H9 (cell line): ENCODE measurements around the gene MCL1. TPM values are rescaled to one million over a fixed set of nuclear protein-coding genes. Genes with fewer than 3 reads are reported as not detected.

ENCODE experiments used
- DNase-seq: peaks from one replicate; pipeline ENCODE4 v3.0.0-alpha.2; 2017
- H2AFZ ChIP-seq: one replicate; pipeline ENCODE4 v1.6.1; 2013; ENCODE audit warnings: mild to moderate bottlenecking, low read length, control low read depth, moderate library complexity
- H2AK5ac ChIP-seq: 2 replicates; pipeline ENCODE4 v1.6.1; 2013; ENCODE audit warnings: low read length, control low read depth, mixed read lengths; ENCODE audit not compliant: insufficient read length
- H2BK120ac ChIP-seq: one replicate; pipeline ENCODE4 v1.6.1; 2013; ENCODE audit warnings: low read depth, mild to moderate bottlenecking, low read length, control low read depth, inconsistent platforms; ENCODE audit not compliant: poor library complexity, severe bottlenecking
- H2BK12ac ChIP-seq: 2 replicates; pipeline ENCODE4 v1.6.1; 2013; ENCODE audit warnings: low read length, control low read depth, mixed read lengths, low read depth; ENCODE audit not compliant: insufficient read length
- H2BK15ac ChIP-seq: 2 replicates; pipeline ENCODE4 v1.6.1; 2013; ENCODE audit warnings: low read depth, low read length, control low read depth
- H2BK20ac ChIP-seq: one replicate; pipeline ENCODE4 v1.6.1; 2013; ENCODE audit warnings: low read depth, mild to moderate bottlenecking, low read length, control low read depth, inconsistent platforms; ENCODE audit not compliant: poor library complexity, severe bottlenecking
- H2BK5ac ChIP-seq: 2 replicates; pipeline ENCODE4 v1.6.1; 2013; ENCODE audit warnings: low read length, control low read depth, mixed read lengths; ENCODE audit not compliant: insufficient read length
- H3K14ac ChIP-seq: 2 replicates; pipeline ENCODE4 v1.6.1; 2013; ENCODE audit warnings: low read length, control low read depth; ENCODE audit not compliant: insufficient read depth
- H3K18ac ChIP-seq: 2 replicates; pipeline ENCODE4 v1.6.1; 2013; ENCODE audit warnings: low read depth, mild to moderate bottlenecking, mixed read lengths, low read length, control low read depth; ENCODE audit not compliant: insufficient read length
- H3K23ac ChIP-seq: 2 replicates; pipeline ENCODE4 v1.6.1; 2013; ENCODE audit warnings: low read length, control low read depth, mixed read lengths, low read depth; ENCODE audit not compliant: insufficient read length
- H3K23me2 ChIP-seq: 2 replicates; pipeline ENCODE4 v1.6.1; 2013; ENCODE audit warnings: low read depth, mild to moderate bottlenecking, mixed read lengths, low read length, control low read depth; ENCODE audit not compliant: insufficient read length, poor library complexity, severe bottlenecking
- H3K27ac ChIP-seq: 2 replicates; pipeline ENCODE4 v1.5.1; 2013; ENCODE audit warnings: low read length, control low read depth, mixed read lengths, low read depth; ENCODE audit not compliant: insufficient read length
- H3K27me3 ChIP-seq: 2 replicates; pipeline ENCODE4 v1.6.1; 2013; ENCODE audit warnings: low read length, control low read depth, inconsistent platforms; ENCODE audit not compliant: insufficient read depth
- H3K4ac ChIP-seq: 2 replicates; pipeline ENCODE4 v1.6.1; 2013; ENCODE audit warnings: low read depth, mild to moderate bottlenecking, control low read depth, inconsistent platforms, low read length, moderate library complexity
- H3K4me1 ChIP-seq: 2 replicates; pipeline ENCODE4 v1.6.1; 2013; ENCODE audit warnings: low read length, control low read depth, inconsistent platforms; ENCODE audit not compliant: insufficient read depth
- H3K4me2 ChIP-seq: 2 replicates; pipeline ENCODE4 v1.6.1; 2013; ENCODE audit warnings: low read length, control low read depth, mixed read lengths; ENCODE audit not compliant: insufficient read length, insufficient read depth
- H3K56ac ChIP-seq: 2 replicates; pipeline ENCODE4 v1.6.1; 2013; ENCODE audit warnings: low read depth, mild to moderate bottlenecking, mixed read lengths, low read length, control low read depth; ENCODE audit not compliant: insufficient read length
- H3K79me1 ChIP-seq: 2 replicates; pipeline ENCODE4 v1.6.1; 2013; ENCODE audit warnings: low read depth, mild to moderate bottlenecking, moderate library complexity, low read length, control low read depth, inconsistent platforms; ENCODE audit not compliant: insufficient read depth, poor library complexity, severe bottlenecking
- H3K79me2 ChIP-seq: 2 replicates; pipeline ENCODE4 v1.6.1; 2013; ENCODE audit warnings: low read length, control low read depth, inconsistent platforms; ENCODE audit not compliant: insufficient read depth
- H3K9ac ChIP-seq: 2 replicates; pipeline ENCODE4 v1.6.1; 2013; ENCODE audit warnings: low read length, control low read depth, mixed read lengths; ENCODE audit not compliant: insufficient read length; ENCODE audit errors: extremely low read depth
- H3K9me3 ChIP-seq: one replicate; pipeline ENCODE4 v1.6.1; 2013; ENCODE audit warnings: low read depth, low read length, inconsistent platforms; ENCODE audit not compliant: control insufficient read depth
- H3T11ph ChIP-seq: one replicate; pipeline ENCODE4 v1.6.1; 2013; ENCODE audit warnings: mild to moderate bottlenecking, low read length, control low read depth, inconsistent platforms
- H4K20me1 ChIP-seq: one replicate; pipeline ENCODE4 v1.6.1; 2013; ENCODE audit not compliant: control insufficient read depth, insufficient read length, insufficient read depth
- H4K5ac ChIP-seq: 2 replicates; pipeline ENCODE4 v1.6.1; 2013; ENCODE audit warnings: low read depth, mild to moderate bottlenecking, mixed read lengths, low read length, control low read depth; ENCODE audit not compliant: insufficient read length
- H4K8ac ChIP-seq: replicated peaks from 2 replicates; pipeline ENCODE4 v1.6.1; 2013; ENCODE audit warnings: low read length, control low read depth, mixed read lengths, low read depth; ENCODE audit not compliant: insufficient read length
- H4K91ac ChIP-seq: 2 replicates; pipeline ENCODE4 v1.6.1; 2013; ENCODE audit warnings: low read depth, mild to moderate bottlenecking, moderate library complexity, mixed read lengths, low read length, control low read depth; ENCODE audit not compliant: insufficient read length
- H3K27ac Mint-ChIP-seq, 3 experiments: 2 replicates in 2 of 3; 3 replicates in 1 of 3; pipeline ENCODE4 v1.8.0; 2020 to 2021; ENCODE audit warnings: mixed read lengths in 3 of 3, mild to moderate bottlenecking in 1 of 3, moderate library complexity in 1 of 3
- H3K27me3 Mint-ChIP-seq: 2 replicates; pipeline ENCODE4 v1.8.0; 2021; ENCODE audit warnings: low read depth, mild to moderate bottlenecking, moderate library complexity, mixed read lengths
- H3K36me3 Mint-ChIP-seq, 3 experiments: 2 replicates in 2 of 3; 3 replicates in 1 of 3; pipeline ENCODE4 v1.8.0; 2020 to 2021; ENCODE audit warnings: low read depth in 3 of 3, mixed read lengths in 3 of 3; ENCODE audit not compliant: insufficient read depth in 1 of 3
- H3K4me1 Mint-ChIP-seq, 2 experiments: 2 replicates each; pipeline ENCODE4 v1.8.0; 2020; ENCODE audit warnings: mixed read lengths in 2 of 2
- H3K4me3 Mint-ChIP-seq, 2 experiments: 2 replicates in 1 of 2; 3 replicates in 1 of 2; pipeline ENCODE4 v1.8.0; 2020 to 2021; ENCODE audit warnings: mild to moderate bottlenecking in 2 of 2, mixed read lengths in 2 of 2, moderate library complexity in 1 of 2
- H3K9me3 Mint-ChIP-seq, 2 experiments: 2 replicates in 1 of 2; 3 replicates in 1 of 2; pipeline ENCODE4 v1.8.0; 2020; ENCODE audit warnings: mild to moderate bottlenecking in 2 of 2, mixed read lengths in 2 of 2, moderate library complexity in 1 of 2
- WGBS: extraction: QIAGEN DNeasy Blood & Tissue Kit; methylation state at CpG from one replicate; pipeline ENCODE4 v1.1.7; 2013; ENCODE audit warnings: missing lambda C conversion rate, low lambda C conversion rate, mixed read lengths; ENCODE audit not compliant: insufficient read length; ENCODE audit errors: extremely low coverage; 5-methylcytosine and 5-hydroxymethylcytosine counted together
- total RNA-seq: library from RNA; stranded (reverse); gene quantifications from 2 replicates; pipeline ENCODE4 v1.2.1, GENCODE V29; 2021
- TF ChIP-seq, protein P1 (sequence below): fragments of 200-600 bp; sonication (generic); conservative IDR thresholded peaks from 3 replicates; pipeline ENCODE4 v1.8.0; 2021; ENCODE audit warnings: antibody characterized with exemption, mild to moderate bottlenecking

MCL1 gene
- total RNA-seq, 1 experiment from 2014 or later = 247 TPM

DNA sequence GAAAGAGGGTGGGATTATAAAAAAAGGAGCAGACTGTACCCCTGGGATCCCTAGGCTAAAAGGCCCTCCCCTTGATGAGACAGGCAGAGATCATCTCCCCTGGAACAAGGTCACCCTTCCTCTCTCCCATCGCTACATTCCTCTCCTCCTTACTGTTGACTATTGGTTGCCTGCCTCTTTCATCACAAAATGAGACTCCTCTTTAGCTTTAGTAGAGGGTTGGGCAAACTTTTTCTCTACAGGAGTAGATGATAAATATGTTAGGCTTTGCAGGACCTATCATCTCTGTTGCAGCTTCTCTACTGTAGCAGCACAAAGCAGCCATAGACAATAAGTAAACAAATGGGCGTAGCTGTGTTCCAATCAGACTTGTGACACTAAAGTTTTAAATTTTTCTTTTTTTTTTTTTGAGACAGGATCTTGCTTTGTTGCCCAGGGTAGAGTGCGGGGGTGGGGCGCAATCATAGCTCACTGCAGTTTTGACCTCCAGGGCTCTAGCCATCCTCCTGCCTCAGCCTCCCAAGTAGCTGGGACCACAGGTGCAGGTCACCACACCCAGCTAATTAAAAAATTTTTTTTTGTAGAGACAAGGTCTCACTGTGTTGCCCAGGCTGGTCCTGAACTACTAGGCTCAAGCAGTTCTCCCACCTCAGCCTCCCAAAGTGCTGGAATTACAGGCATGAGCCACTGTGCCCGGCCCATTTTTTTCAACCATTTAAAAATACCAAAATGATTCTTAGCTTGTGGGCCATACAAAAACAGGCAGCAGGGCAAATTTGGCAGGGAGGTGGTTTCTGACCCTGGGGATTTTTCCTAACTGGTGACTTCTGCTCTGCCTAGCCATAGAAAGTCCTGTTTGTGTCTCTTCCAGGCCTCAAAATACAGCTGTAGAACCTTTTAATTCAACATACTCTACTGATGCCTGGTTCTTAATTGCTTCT, 15.1 kb downstream of the MCL1 start:
- H2AK5ac ChIP-seq = no peak overlapping the region
- Mint-ChIP-seq H3K9me3 (no peaks in the 10 kb centered on the region; a peak in 1 of 5 replicates), H3K36me3 (no peaks in the 10 kb centered on the region; a peak in 1 of 7 replicates), H3K27ac (peak overlapping the region in 2 of 3 experiments; percentile 95 to 100; a peak in 4 of 7 replicates), H3K4me1 (peaks cover 64 to 70% of the 10 kb centered on the region in 2 experiments), H3K4me3 (peak overlapping the region in 1 of 2 experiments; percentile 12; a peak in 2 of 5 replicates), H3K27me3 (no peaks in the 10 kb centered on the region; the same call in 1 of the 2 replicates)
- H3K14ac ChIP-seq = no peak overlapping the region
- no peaks in the 10 kb centered on the region for H3K27me3 ChIP-seq
- no peak overlapping the region for H2BK15ac ChIP-seq
- no peak overlapping the region for H2BK5ac ChIP-seq
- no peak overlapping the region for H2BK12ac ChIP-seq
- no peak overlapping the region for H3K56ac ChIP-seq
- no peak overlapping the region for H3K4me2 ChIP-seq
- peaks cover 14% of the 10 kb centered on the region for H3K23me2 ChIP-seq
- H3K9me3 ChIP-seq = no peaks in the 10 kb centered on the region
- no peak overlapping the region for H2BK120ac ChIP-seq
- no peak overlapping the region for H3K18ac ChIP-seq
- no peaks in the 10 kb centered on the region for H4K20me1 ChIP-seq
- TF ChIP-seq, protein P1, sequence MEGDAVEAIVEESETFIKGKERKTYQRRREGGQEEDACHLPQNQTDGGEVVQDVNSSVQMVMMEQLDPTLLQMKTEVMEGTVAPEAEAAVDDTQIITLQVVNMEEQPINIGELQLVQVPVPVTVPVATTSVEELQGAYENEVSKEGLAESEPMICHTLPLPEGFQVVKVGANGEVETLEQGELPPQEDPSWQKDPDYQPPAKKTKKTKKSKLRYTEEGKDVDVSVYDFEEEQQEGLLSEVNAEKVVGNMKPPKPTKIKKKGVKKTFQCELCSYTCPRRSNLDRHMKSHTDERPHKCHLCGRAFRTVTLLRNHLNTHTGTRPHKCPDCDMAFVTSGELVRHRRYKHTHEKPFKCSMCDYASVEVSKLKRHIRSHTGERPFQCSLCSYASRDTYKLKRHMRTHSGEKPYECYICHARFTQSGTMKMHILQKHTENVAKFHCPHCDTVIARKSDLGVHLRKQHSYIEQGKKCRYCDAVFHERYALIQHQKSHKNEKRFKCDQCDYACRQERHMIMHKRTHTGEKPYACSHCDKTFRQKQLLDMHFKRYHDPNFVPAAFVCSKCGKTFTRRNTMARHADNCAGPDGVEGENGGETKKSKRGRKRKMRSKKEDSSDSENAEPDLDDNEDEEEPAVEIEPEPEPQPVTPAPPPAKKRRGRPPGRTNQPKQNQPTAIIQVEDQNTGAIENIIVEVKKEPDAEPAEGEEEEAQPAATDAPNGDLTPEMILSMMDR = no peak
- no peak overlapping the region for H3K4ac ChIP-seq
- no peak overlapping the region for H4K91ac ChIP-seq
- no peak overlapping the region for H3K9ac ChIP-seq
- H2AFZ ChIP-seq = no peak overlapping the region
- no peak for DNase-seq
- no peak overlapping the region for H2BK20ac ChIP-seq
- H4K5ac ChIP-seq = no peak overlapping the region
- H3K4me1 ChIP-seq = peaks cover 14% of the 10 kb centered on the region
- no peak overlapping the region for H3K27ac ChIP-seq
- no CpG with 5 or more reads among the region's 5 CpGs for WGBS
- peaks cover 4% of the 10 kb centered on the region for H3K79me1 ChIP-seq
- H3K23ac ChIP-seq = no peak overlapping the region
- H4K8ac ChIP-seq = no peak overlapping the region
- H3T11ph ChIP-seq = no peak overlapping the region
- peaks cover 4% of the 10 kb centered on the region; the same call in 1 of the 2 replicates for H3K79me2 ChIP-seq
